NCI-H774 (cell line): ENCODE data around the gene ATF2.

Experiments
- DNase-seq: peaks from one replicate; lab custom pipeline; 2025; lab: John Stamatoyannopoulos, UW

ATF2 gene

GRCh38 chr2:175080479-175080878 lies 87.5 kb downstream of the ATF2 start:
- no peak for DNase-seq

GRCh38 chr2:175076272-175076671 lies 91.7 kb downstream of the ATF2 start:
- DNase-seq: no peak

GRCh38 chr2:175074478-175074877 lies 93.5 kb downstream of the ATF2 start:
- DNase-seq: no peak

GRCh38 chr2:175068534-175068933 lies 99.5 kb downstream of the ATF2 start:
- DNase-seq: no peak

GRCh38 chr2:175066411-175066810 lies 101.6 kb downstream of the ATF2 start:
- no peak for DNase-seq

GRCh38 chr2:175064797-175065196 lies 103.2 kb downstream of the ATF2 start:
- DNase-seq: no peak

GRCh38 chr2:175063741-175064140 lies 104.3 kb downstream of the ATF2 start:
- DNase-seq: no peak

- no peak for DNase-seq
These were observed 105.0 kb downstream of the ATF2 start for GRCh38 chr2:175062787-175063585.

GRCh38 chr2:175057078-175057685 lies 110.8 kb downstream of the ATF2 start:
- no peak for DNase-seq

- no peak for DNase-seq
These were observed 112.0 kb downstream of the ATF2 start for GRCh38 chr2:175055993-175056392.

GRCh38 chr2:175054340-175054739 lies 113.7 kb downstream of the ATF2 start:
- DNase-seq: no peak

- DNase-seq: no peak
These were observed 118.3 kb downstream of the ATF2 start for GRCh38 chr2:175049661-175050060.

GRCh38 chr2:175048275-175048674 lies 119.7 kb downstream of the ATF2 start:
- DNase-seq: no peak

- no peak for DNase-seq
These were observed 128.5 kb downstream of the ATF2 start for GRCh38 chr2:175039490-175039889.

- DNase-seq: no peak
These were observed 129.0 kb downstream of the ATF2 start for GRCh38 chr2:175039031-175039430.

GRCh38 chr2:175037941-175038340 lies 130.1 kb downstream of the ATF2 start:
- no peak for DNase-seq

GRCh38 chr2:175036582-175037018 lies 131.4 kb downstream of the ATF2 start:
- DNase-seq: peak; percentile 8

- no peak for DNase-seq
These were observed 132.2 kb downstream of the ATF2 start for GRCh38 chr2:175035806-175036205.

GRCh38 chr2:175034716-175035115 lies 133.3 kb downstream of the ATF2 start:
- DNase-seq: no peak

GRCh38 chr2:175030380-175031271 lies 137.4 kb downstream of the ATF2 start:
- DNase-seq: no peak

- no peak for DNase-seq
These were observed 140.2 kb downstream of the ATF2 start for GRCh38 chr2:175027755-175028154.

- no peak for DNase-seq
These were observed 141.6 kb downstream of the ATF2 start for GRCh38 chr2:175026385-175026784.

- DNase-seq: no peak
These were observed 142.1 kb downstream of the ATF2 start for GRCh38 chr2:175025946-175026345.
